DMS79 (cell line): ENCODE measurements around the gene WNT9A.
"Not testable (repeated sequence)": the region's sequence is repeated elsewhere in the genome, so short reads cannot be mapped to it uniquely, and the experiment has no call there.

Experiments
- DNase-seq: peaks from one replicate; lab custom pipeline; 2025; lab: John Stamatoyannopoulos, UW

The WNT9A gene

DNA sequence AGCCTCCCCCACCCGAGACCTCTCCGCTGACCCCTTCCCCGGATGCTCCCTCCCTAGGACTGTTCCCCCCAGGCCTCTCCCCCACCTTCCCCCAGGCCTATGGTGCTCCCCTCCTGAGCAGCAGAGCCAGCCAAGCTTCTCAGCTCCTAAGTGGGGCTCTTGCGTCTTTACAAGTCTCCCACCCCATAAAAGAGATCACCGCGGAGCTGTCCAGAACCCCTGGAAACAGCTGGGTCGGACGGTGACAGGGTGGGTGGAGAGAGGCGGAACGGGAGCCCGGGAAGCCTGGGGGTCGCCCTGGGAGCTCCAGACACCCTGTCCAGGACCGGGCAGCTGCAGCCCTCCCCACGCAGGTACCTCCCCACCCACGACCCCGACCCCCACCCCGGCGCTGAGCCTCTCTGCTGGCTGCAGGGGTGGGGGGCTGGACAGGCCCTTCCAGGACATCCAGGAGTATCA is 61.2 kb downstream of the WNT9A start:
- DNase-seq: no peak

DNA sequence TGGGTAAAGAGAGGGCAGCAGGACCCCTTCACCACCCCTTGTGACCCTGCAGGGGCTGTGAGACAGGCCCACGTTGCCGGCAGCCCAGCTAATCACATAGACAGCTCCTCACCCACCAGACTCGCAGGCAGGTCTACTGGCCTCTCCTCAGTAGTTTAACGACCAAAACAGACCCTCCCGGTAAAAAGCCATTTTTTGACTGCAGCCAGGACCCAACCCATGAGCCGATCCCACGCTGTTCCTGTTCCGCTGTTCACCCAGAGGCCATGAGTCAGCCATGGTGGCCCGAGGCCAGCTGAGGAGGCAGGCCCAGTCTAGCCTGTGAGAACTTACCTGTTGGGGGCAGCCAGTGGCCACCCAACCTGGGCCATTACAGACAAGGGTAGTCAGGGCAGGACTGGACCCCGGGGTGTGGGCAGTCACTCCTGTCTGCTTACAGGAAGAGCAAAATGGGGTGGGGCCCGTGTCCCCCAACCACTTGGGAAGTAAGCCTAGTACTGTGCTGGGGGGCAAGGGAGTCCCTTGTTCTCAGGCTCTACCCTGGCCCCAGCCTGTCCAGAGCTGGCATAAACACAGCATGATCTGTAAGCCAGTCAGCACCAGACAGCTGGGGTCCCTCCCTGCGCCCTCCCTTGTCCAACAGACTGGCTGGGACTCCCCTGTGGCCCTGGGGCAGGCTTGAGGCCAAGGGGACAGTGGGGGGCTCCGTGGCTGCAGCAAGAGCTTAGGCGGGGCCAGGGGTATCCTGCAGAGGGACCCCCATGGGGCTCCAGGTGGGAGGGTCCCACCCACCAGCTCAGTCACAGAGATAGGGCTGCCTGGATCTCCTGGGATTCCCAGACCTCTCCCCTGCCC is 61.9 kb downstream of the WNT9A start:
- no peak for DNase-seq

DNA sequence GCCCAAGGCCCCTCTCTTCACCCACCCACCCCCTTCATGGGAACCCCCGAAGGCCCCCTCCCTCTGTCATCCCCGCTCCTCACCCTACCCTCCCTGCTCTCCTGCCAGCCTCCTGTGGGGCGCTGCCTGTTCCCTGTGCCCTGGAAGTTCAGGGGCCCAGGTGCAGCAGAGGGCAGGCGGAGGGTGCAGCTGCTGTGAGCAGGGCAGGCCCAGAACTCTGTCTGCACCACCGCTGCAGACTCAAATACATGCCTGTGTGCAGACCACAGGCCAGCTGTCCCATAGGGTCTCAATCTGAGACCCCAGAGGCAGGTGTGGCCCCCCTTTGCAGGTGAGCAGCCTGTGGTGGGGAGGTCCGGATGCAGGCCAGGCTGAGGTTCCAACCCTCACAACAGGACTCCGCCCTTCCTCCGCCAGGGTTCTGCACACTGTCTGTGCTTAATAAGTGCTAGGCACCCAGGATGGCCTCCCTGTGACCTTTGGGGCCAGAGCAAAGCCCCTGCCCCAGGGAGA is 62.5 kb downstream of the WNT9A start:
- DNase-seq: no peak

DNA sequence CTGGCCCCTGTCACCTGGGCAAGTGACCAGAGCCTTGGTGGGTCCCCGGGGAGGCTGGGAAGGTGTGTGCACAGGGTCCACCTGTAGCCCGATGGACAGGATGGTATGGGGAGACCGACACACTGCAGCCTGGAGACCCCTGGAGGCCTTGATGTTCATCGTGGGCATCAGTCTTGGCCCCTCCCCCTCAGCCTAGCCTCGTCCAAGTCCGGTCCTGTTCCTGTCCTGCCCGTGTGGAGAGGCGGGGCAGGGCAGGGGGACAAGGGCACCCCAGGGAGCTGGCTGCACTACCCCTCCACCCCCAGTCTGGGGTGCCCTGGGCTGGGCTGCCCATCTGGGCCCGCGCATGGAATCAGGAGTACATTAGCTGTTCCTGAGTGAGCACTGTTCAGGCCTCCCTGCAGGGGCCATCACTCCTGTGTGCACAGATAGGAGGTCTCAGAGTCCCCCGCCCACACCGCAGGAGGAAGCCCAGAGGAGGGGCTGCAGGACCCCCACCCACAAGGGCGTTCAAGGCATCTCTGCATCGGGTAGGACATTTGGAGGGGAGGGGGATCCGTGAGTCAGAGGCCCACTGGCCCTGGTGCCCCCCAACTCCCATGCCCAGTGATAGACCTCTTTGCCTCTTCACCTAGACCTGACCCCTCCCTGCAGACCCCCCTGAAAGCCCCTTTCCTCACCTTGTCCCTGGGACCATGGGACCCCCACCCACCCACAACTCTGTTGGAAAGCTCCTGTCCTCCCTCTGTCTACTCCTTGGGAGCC is 63.2 kb downstream of the WNT9A start:
- no peak for DNase-seq

DNA sequence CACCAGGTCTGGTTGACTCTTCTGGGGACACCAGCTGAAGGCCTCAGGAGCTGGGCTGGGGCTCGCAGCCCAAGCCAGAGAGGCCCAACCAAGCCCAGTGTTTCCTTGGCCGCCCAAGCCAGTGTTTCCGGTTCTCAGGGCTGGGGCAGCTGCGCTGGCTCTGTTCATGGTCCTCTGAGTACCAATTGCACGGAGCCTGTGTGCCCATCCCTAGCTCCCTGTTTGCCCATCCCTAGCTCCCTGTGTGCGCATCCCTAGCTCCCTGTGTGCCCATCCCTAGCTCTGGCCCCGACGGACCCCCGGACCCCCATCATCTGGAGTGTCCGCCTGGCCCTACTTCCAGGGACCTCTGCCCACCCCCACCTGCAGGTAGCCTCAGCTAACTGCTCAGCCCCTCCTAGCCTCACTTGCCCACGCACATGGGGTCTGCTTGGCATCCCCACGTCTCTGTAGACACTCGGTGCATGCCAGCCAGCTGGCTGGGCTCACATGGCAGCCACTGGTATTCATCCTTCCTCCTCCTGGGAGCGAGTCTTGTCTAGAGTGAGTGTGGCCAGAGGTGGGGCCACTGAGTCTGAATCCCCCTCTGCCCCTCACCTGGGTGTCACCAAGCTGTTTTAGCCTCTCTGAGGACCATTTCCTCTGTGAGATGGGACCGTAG is 64.0 kb downstream of the WNT9A start:
- no peak for DNase-seq

DNA sequence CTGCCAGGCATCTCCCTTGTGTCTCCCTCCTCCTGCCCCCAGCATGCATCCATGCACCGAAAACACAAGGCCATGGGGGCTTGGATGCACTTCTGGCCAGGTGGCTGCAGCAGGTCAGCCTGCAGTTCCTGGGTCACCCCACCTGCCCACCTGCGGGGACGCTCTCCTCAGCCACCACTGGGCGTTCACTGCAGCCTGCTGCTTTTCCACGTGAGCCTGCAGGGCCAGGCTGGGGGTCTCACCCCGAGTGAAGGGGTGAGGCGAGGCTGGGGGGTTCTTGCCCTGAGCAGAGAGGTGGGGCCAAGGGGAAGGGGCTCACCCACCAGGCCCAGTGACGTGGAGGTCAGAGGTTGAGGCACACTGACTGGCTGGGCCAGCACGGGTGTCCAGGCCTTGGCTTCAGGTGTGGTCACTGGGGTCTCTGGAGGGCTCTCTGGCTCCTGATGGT is 64.6 kb downstream of the WNT9A start:
- no peak for DNase-seq

DNA sequence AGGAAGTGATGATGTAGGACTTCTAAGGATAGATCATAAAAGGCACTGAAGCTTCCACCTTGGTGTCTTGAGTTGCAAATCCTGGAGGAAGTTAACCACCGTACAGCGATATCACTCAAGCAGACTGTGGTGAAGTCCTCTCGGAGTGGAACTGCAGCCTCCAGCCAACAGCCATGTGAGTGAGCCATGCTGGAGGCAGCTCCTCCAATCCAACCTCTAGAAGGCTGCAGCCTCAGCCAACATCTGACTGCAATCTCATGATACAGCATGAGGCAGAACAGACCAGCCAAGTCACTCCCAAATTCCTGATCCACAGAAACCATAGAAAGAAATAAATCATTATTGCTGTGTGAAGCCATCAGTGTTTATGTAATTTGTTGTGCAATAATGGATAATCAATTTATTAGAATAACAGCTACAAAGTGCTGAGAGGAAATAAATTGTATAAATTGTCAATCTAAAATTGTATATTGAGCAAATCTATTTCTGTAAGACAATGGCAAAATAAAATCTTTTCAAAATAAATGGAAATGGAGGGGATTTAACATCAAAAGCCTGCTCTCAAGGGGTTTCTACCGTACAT is 67.3 kb downstream of the WNT9A start:
- DNase-seq: no peak

DNA sequence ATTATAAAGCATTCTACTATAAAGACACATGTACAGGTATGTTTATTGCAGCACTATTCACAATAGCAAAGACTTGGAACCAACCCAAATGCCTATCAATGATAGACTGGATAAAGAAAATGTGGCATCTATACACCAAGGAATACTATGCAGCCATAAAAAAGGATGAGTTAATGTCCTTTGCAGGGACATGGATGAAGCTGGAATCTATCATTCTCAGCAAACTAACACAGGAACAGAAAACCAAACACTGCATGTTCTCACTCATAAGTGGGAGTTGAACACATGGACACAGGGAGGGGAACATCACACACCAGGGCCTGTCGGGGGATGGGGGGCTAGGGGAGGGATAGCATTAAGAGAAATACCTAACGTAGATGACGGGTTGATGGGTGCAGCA is 69.9 kb downstream of the WNT9A start:
- DNase-seq: not testable (repeated sequence)

DNA sequence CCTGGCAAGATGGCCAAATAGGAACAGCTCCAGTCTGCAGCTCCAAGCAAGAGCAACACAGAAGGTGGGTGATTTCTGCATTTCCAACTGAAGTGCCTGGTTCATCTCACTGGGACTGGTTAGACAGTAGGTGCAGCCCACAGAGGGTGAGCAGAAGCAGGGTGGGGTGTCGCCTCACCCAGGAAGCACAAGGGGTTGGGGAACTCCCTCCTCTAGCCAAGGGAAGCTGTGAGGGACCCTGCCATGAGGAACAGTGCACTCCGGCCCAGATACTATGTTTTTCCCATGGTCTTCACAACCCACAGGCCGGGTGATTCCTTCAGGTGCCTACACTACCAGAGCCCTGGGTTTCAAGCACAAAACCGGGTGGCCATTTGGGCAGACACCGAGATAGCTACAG is 75.8 kb downstream of the WNT9A start:
- DNase-seq: not testable (repeated sequence)

DNA sequence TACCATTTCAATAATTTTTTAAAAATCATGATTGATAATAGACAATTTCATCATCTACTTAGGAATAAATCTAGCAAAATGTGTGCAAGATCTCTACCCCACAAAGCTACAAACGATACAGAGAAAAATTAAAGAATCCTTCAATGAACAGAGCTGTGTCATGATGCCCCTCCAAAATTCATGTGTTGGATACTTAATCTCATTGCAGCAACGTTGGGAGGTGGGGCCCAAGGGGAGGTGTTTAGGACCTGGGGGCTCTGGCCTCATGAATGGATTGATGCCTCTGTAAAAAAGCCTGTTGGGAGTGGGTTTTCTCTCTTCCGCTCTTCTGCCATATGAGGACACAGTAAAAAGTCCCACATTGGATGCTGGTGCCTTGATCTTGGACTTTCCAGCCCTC is 77.4 kb downstream of the WNT9A start:
- DNase-seq: no peak

DNA sequence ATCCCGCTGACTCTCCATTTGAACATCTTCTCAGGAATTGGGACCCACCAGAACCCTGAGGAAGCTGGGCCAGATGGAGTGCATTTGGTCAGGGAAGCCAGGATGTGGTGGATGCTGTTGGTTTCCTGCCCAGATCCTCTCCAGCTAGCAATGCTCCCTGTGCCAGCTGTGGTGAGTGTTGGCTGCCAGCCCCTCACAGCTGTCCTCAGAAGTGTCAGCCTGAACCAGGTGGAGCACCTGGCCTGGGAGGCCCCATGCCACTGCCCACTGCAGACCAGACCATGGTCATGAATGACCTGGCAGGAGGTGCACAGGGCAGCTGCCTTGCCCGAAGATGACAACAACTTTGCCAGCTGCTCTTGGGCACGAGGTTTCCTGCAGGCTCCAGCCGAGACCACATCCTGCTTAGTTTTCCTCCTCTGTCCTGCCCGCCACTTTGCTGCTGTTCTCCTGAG is 77.9 kb downstream of the WNT9A start:
- DNase-seq: no peak

DNA sequence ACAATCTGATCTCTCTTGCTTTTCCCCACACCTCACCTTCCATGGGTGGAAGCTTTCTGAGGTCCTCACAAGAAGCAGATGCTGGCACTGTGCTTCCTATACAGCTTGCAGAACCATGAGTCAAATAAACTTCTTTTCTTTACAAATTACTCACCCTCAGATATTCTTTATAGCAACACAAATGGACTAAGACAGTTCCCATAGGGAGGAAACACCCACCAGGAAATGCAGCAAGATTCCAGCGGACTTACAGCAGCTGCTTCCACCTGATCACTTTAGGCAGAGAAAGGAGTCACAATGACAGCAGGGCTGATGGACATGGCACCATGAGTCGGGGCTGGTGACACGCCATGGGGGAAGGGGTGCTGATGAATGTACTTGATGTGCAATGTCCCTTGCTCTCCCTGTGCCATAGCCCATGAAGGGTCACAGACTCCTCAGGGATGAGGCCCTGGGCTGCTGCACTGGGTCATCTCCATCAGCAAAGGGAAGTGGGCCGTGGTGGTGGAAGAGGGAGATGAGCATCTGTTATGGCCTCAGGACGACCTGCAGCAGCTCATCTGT is 78.4 kb downstream of the WNT9A start:
- no peak for DNase-seq
